OCI-LY7 (cell line): ENCODE results near the gene OPCML. TPM values are rescaled to one million over a fixed set of nuclear protein-coding genes. Genes with fewer than 3 reads are reported as not detected.

ENCODE experiments used
- BruUV-seq: library from RNA; stranded (reverse); fragments of 400-500 nt; replicated peaks from 2 replicates; lab custom pipeline; 2021; lab: Mats Ljungman, UMichigan
- CTCF ChIA-PET: fragments of 300-600 bp; sonication (Branson Sonifier 250); formaldehyde crosslinking; loops from one replicate; lab custom pipeline; 2022; ENCODE audit warnings: antibody characterized with exemption; ENCODE audit not compliant: unreplicated experiment; lab: Charles Lee
- POLR2A ChIA-PET: fragments of 300-600 bp; sonication (Branson Sonifier 250); formaldehyde crosslinking; loops from one replicate; lab custom pipeline; 2022; ENCODE audit warnings: antibody characterized with exemption; lab: Charles Lee
- DNase-seq: peaks from one replicate; pipeline ENCODE4 v3.0.0-alpha.2; 2015; ENCODE audit warnings: low spot score
- H2AFZ ChIP-seq: fragments of 200-600 bp; sonication (generic), shearing (Covaris generic); 2 replicates; pipeline ENCODE4 v1.6.1; 2014; ENCODE audit warnings: mild to moderate bottlenecking, antibody characterized with exemption, low read length, moderate library complexity
- H3K27ac ChIP-seq: fragments of 200-600 bp; sonication (generic); 2 replicates; pipeline ENCODE4 v1.5.1; 2014; ENCODE audit warnings: mixed run types, low read depth, mild to moderate bottlenecking, moderate library complexity, low read length, inconsistent platforms; ENCODE audit not compliant: poor library complexity, severe bottlenecking
- H3K36me3 ChIP-seq: fragments of 200-600 bp; sonication (generic); 2 replicates; pipeline ENCODE4 v1.6.1; 2014; ENCODE audit warnings: mild to moderate bottlenecking, antibody characterized with exemption, low read length, moderate library complexity, mixed read lengths; ENCODE audit not compliant: insufficient read depth
- H3K4me1 ChIP-seq: fragments of 200-600 bp; sonication (generic); 2 replicates; pipeline ENCODE4 v1.5.1; 2014; ENCODE audit warnings: mild to moderate bottlenecking, low read length; ENCODE audit not compliant: insufficient read depth, poor library complexity, severe bottlenecking
- H3K4me2 ChIP-seq: fragments of 200-600 bp; sonication (generic); 2 replicates; pipeline ENCODE4 v1.6.1; 2014; ENCODE audit warnings: mild to moderate bottlenecking, low read length
- H3K4me3 ChIP-seq: fragments of 200-600 bp; sonication (generic); 2 replicates; pipeline ENCODE4 v1.5.1; 2014; ENCODE audit warnings: mild to moderate bottlenecking, low read depth, low read length; ENCODE audit not compliant: poor library complexity, severe bottlenecking
- H3K79me2 ChIP-seq: fragments of 200-600 bp; sonication (generic); 2 replicates; pipeline ENCODE4 v1.6.1; 2016; ENCODE audit warnings: low read depth, mild to moderate bottlenecking, low read length, moderate library complexity, mixed read lengths; ENCODE audit not compliant: insufficient read depth
- H3K9me2 ChIP-seq: fragments of 200-600 bp; sonication (generic); 2 replicates; pipeline ENCODE4 v1.6.1; 2016; ENCODE audit warnings: mild to moderate bottlenecking, low read length, mixed read lengths; ENCODE audit not compliant: insufficient read depth
- H3K9me3 ChIP-seq: fragments of 200-600 bp; sonication (generic); 2 replicates; pipeline ENCODE4 v1.6.1; 2014; ENCODE audit warnings: mild to moderate bottlenecking, mixed run types, low read length, mixed read lengths
- H4K20me1 ChIP-seq: fragments of 200-600 bp; sonication (generic); 2 replicates; pipeline ENCODE4 v1.6.1; 2014; ENCODE audit warnings: mild to moderate bottlenecking, antibody characterized with exemption, low read length, moderate library complexity, mixed read lengths; ENCODE audit not compliant: insufficient read depth
- CTCF ChIP-seq: fragments of 200-600 bp; sonication (generic); conservative IDR thresholded peaks from 2 replicates; pipeline ENCODE4 v1.5.1; 2014; ENCODE audit warnings: mild to moderate bottlenecking, antibody characterized with exemption, low read length, moderate library complexity, mixed read lengths
- EZH2phosphoT487 ChIP-seq: fragments of 200-600 bp; sonication (generic); IDR thresholded peaks from 2 replicates; pipeline ENCODE4 v1.6.1; 2018; ENCODE audit warnings: low read depth, borderline replicate concordance, mild to moderate bottlenecking, mixed run types, antibody characterized with exemption, low read length, moderate library complexity, mixed read lengths
- intact Hi-C: fragments of 100-400 bp; cut with micrococcal nuclease; formaldehyde crosslinking; loops from one replicate; pipeline ENCODE4 v1.10.0; 2022; ENCODE audit not compliant: unreplicated experiment
- total RNA-seq, 2 experiments: library from RNA; depleted of rRNA in 1 of 2; stranded (reverse); fragments of >200 nt in 1 of 2; shearing (Covaris generic) in 1 of 2; gene quantifications; 2 replicates each; pipeline ENCODE4 v1.2.3, GENCODE V29; 2014 to 2022

The OPCML gene
- total RNA-seq, 2 experiments from 2014 or later, result not detected

GRCh38 chr11:133501643-133502539 is 30.4 kb downstream of the OPCML start:
- no peak overlapping the region for H2AFZ ChIP-seq
- no peak for TF ChIP-seq CTCF
- no peak for TF ChIP-seq EZH2phosphoT487
- H3K27ac ChIP-seq, result no peak overlapping the region
- no peaks in the 10 kb centered on the region for H3K9me2 ChIP-seq
- intact Hi-C loops, result no loop called here
- no peak for DNase-seq
- no peak overlapping the region for H3K4me3 ChIP-seq
- H3K9me3 ChIP-seq, result no peaks in the 10 kb centered on the region
- no peaks in the 10 kb centered on the region for H3K79me2 ChIP-seq
- BruUV-seq, result no TSS peak
- no peaks in the 10 kb centered on the region for H4K20me1 ChIP-seq
- H3K36me3 ChIP-seq, result no peaks in the 10 kb centered on the region
- peaks cover 16% of the 10 kb centered on the region for H3K4me1 ChIP-seq
- CTCF ChIA-PET, result no interaction called here
- POLR2A ChIA-PET, result interaction anchor here (0.6 kb wide), 1 partner anchor 322 kb away, joined by 4 read pairs; no protein-coding TSS in a partner anchor
- H3K4me2 ChIP-seq, result no peak overlapping the region

GRCh38 chr11:133500936-133501335 is 31.4 kb downstream of the OPCML start:
- H3K4me3 ChIP-seq, result no peak overlapping the region
- TF ChIP-seq EZH2phosphoT487 (no peak), CTCF (no peak)
- no peak for DNase-seq
- CTCF ChIA-PET, result no interaction called here
- H3K9me3 ChIP-seq, result no peaks in the 10 kb centered on the region
- intact Hi-C loops, result no loop called here
- H2AFZ ChIP-seq, result no peak overlapping the region
- H3K27ac ChIP-seq, result no peak overlapping the region
- no peak overlapping the region for H3K4me2 ChIP-seq
- BruUV-seq, result no TSS peak
- POLR2A ChIA-PET, result interaction anchor here (0.6 kb wide), 1 partner anchor 323 kb away, joined by 4 read pairs; no protein-coding TSS in a partner anchor
- H3K9me2 ChIP-seq, result no peaks in the 10 kb centered on the region
- no peaks in the 10 kb centered on the region for H3K36me3 ChIP-seq
- H3K79me2 ChIP-seq, result no peaks in the 10 kb centered on the region
- H4K20me1 ChIP-seq, result no peaks in the 10 kb centered on the region
- H3K4me1 ChIP-seq, result peaks cover 8% of the 10 kb centered on the region

- Histone ChIP-seq H3K9me2 (no peaks in the 10 kb centered on the region), H3K4me1 (peaks cover 3% of the 10 kb centered on the region), H3K4me2 (no peak overlapping the region), H3K27ac (no peak overlapping the region), H3K79me2 (no peaks in the 10 kb centered on the region), H2AFZ (no peak overlapping the region), H3K9me3 (no peaks in the 10 kb centered on the region), H3K4me3 (no peak overlapping the region), H4K20me1 (no peaks in the 10 kb centered on the region), H3K36me3 (no peaks in the 10 kb centered on the region)
- ChIA-PET CTCF (no interaction called here), POLR2A (no interaction called here)
- intact Hi-C loops, result no loop called here
- BruUV-seq, result no TSS peak
- TF ChIP-seq CTCF (no peak), EZH2phosphoT487 (no peak)
- DNase-seq, result no peak
Measured at GRCh38 chr11:133500435-133500834, 31.9 kb downstream of the OPCML start.
